ENCODE results near the gene RADX.

- no peak for TF ChIP-seq CTCF (conservative IDR thresholded peaks at IDR 0.05; ENCODE audit: low read depth, low read length)
- TF ChIP-seq EZH2phosphoT487 (IDR thresholded peaks at IDR 0.05; ENCODE audit: borderline replicate concordance, low read length) = no peak
Observed at GRCh38 chrX:106710771-106711170, 99.0 kb downstream of the RADX start.
